K562 (cell line): ENCODE results near the gene STRADB. TPM values are rescaled to one million over a fixed set of nuclear protein-coding genes. Genes with fewer than 3 reads are reported as not detected.

Experiments used
- CBFA2T3 ChIP-seq: fragments of 450-650 bp; IDR thresholded peaks from 2 replicates; pipeline ENCODE4 v1.6.1; 2017
- CHD4 ChIP-seq: fragments of 200-600 bp; sonication (generic); IDR thresholded peaks from 3 replicates; pipeline ENCODE4 v1.6.1; 2012; ENCODE audit warnings: low read depth, mild to moderate bottlenecking, mixed read lengths, low read length, inconsistent platforms; ENCODE audit not compliant: insufficient read depth, insufficient replicate concordance, poor library complexity, severe bottlenecking
- CXXC5 ChIP-seq: fragments of 250-450 bp; sonication (Bioruptor Pico); IDR thresholded peaks from 2 replicates; pipeline ENCODE4 v1.8.0; 2022; ENCODE audit warnings: inconsistent platforms, mild to moderate bottlenecking, moderate library complexity
- ELF1 ChIP-seq: fragments of 200-800 bp; sonication (Bioruptor generic); IDR thresholded peaks from 2 replicates; pipeline ENCODE4 v1.6.1; 2016; ENCODE audit warnings: missing genetic modification characterization, missing compliant biosample characterization
- ESRRA ChIP-seq: fragments of 450-650 bp; IDR thresholded peaks from 2 replicates; pipeline ENCODE4 v1.6.1; 2014; ENCODE audit warnings: low read depth, mild to moderate bottlenecking, moderate library complexity, borderline replicate concordance
- FOXM1 ChIP-seq, 2 experiments: fragments of 450-650 bp in 1 of 2; sonication (generic) in 1 of 2; formaldehyde crosslinking in 1 of 2; IDR thresholded peaks; 2 replicates each; pipeline versions ENCODE4 v1.6.1 to v1.9.0; 2017 to 2022; ENCODE audit warnings: low read depth in 2 of 2, mild to moderate bottlenecking in 2 of 2, missing genetic modification reagents in 1 of 2, moderate library complexity in 1 of 2
- MEF2A ChIP-seq: IDR thresholded peaks from 2 replicates; pipeline ENCODE4 v1.6.1; 2011; ENCODE audit warnings: low read depth, mild to moderate bottlenecking, low read length, moderate library complexity; ENCODE audit not compliant: control insufficient read depth
- TAF15 ChIP-seq: fragments of 200-400 bp; formaldehyde crosslinking; IDR thresholded peaks from 2 replicates; pipeline ENCODE4 v1.6.1; 2017; ENCODE audit warnings: mild to moderate bottlenecking, low read depth, low read length, moderate library complexity
- ZBED1 ChIP-seq: IDR thresholded peaks from 2 replicates; pipeline ENCODE4 v1.6.1; 2014
- ZNF24 ChIP-seq: fragments of 450-650 bp; IDR thresholded peaks from 2 replicates; pipeline ENCODE4 v1.6.1; 2016
- ZNF282 ChIP-seq: sonication (generic); formaldehyde crosslinking; IDR thresholded peaks from 2 replicates; pipeline ENCODE4 v1.8.1; 2023; ENCODE audit warnings: missing genetic modification reagents
- polyA plus RNA-seq, 8 experiments: library from polyadenylated mRNA; depleted of rRNA in 4 of 8; stranded (reverse) in 5 of 8; unstranded in 3 of 8; fragments of >200 nt; fragmentation: Nextera tagmentation in 2 of 8; fragmentation: Illumina TruSeq in 1 of 8; extraction: Ambion mirVana in 2 of 8; extraction: Trizol in 1 of 8; gene quantifications; 2 replicates each; pipeline versions ENCODE4 v1.2.1 to v1.2.3, GENCODE V29; 2011 to 2014; ENCODE audit warnings: inconsistent platforms in 1 of 8, missing spikeins in 1 of 8
- total RNA-seq, 7 experiments: library from RNA; depleted of rRNA in 6 of 7; stranded (reverse); fragments of >200 nt in 6 of 7; fragmentation: Illumina TruSeq in 2 of 7; extraction: Trizol in 2 of 7; gene quantifications; 2 replicates each; pipeline versions ENCODE4 v1.2.1 to v1.2.3, GENCODE V29; 2011 to 2021; ENCODE audit warnings: low replicate concordance in 1 of 7
- TF ChIP-seq, protein P1 (sequence below): fragments of 450-650 bp; formaldehyde crosslinking; IDR thresholded peaks from 2 replicates; pipeline ENCODE4 v1.4.0; 2022; ENCODE audit warnings: missing genetic modification characterization
- TF ChIP-seq, protein P2 (sequence below): sonication (generic); formaldehyde crosslinking; IDR thresholded peaks from 2 replicates; pipeline ENCODE4 v1.8.0; 2022; ENCODE audit warnings: mild to moderate bottlenecking, low read depth, missing genetic modification reagents
- TF ChIP-seq, protein P3 (sequence below): fragments of 250-450 bp; sonication (Bioruptor Pico); IDR thresholded peaks from 2 replicates; pipeline ENCODE4 v1.5.0; 2021; ENCODE audit warnings: mild to moderate bottlenecking, borderline replicate concordance
- TF ChIP-seq, protein P4 (sequence below): sonication (generic); formaldehyde crosslinking; IDR thresholded peaks from 2 replicates; pipeline ENCODE4 v1.8.1; 2022; ENCODE audit warnings: missing genetic modification reagents

STRADB gene
- total and polyA plus RNA-seq, 9 of the 15 experiments (the other 6 are each of a cell fraction or from before 2014, with no cell fraction given): 6.9 to 30.6 (median 15.7) TPM

DNA sequence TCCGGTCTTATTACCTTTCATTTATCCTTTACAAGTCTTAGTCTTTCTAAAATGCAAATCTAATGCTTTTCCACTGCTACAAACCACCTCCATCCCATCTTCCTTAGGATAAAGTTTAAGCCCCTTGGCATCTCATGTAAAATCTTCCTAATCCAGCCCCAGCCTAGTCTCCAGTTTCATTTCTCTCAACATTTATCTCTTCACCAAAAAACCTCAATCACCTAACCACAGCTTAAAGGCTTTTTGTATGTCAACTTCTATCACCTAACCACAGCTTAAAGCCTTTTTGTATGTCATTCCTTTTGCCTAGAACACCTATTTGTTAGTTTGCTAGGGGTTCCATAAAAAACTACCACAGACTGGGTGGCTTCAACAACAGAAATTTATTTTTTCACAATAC is 4.5 kb upstream of the STRADB start (continued):
- TF ChIP-seq, protein P1, sequence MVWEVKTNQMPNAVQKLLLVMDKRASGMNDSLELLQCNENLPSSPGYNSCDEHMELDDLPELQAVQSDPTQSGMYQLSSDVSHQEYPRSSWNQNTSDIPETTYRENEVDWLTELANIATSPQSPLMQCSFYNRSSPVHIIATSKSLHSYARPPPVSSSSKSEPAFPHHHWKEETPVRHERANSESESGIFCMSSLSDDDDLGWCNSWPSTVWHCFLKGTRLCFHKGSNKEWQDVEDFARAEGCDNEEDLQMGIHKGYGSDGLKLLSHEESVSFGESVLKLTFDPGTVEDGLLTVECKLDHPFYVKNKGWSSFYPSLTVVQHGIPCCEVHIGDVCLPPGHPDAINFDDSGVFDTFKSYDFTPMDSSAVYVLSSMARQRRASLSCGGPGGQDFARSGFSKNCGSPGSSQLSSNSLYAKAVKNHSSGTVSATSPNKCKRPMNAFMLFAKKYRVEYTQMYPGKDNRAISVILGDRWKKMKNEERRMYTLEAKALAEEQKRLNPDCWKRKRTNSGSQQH: no peak
- TF ChIP-seq FOXM1 (IDR thresholded peaks at IDR 0.05; ENCODE audit: low read depth) (no peak), FOXM1 (CRISPR knock-in tag; IDR thresholded peaks at IDR 0.05; ENCODE audit: low read depth) (no peak), CBFA2T3 (peak; percentile 41; the same call in 1 of the 2 replicates), MEF2A (no peak), CHD4 (no peak), ESRRA (peak; percentile 53; the same call in 1 of the 2 replicates), TAF15 (no peak), ZNF282 (CRISPR knock-in tag) (no peak), ELF1 (tag) (no peak), CXXC5 (CRISPR knock-in tag) (no peak), ZBED1 (no peak), ZNF24 (no peak)
- TF ChIP-seq, protein P2, sequence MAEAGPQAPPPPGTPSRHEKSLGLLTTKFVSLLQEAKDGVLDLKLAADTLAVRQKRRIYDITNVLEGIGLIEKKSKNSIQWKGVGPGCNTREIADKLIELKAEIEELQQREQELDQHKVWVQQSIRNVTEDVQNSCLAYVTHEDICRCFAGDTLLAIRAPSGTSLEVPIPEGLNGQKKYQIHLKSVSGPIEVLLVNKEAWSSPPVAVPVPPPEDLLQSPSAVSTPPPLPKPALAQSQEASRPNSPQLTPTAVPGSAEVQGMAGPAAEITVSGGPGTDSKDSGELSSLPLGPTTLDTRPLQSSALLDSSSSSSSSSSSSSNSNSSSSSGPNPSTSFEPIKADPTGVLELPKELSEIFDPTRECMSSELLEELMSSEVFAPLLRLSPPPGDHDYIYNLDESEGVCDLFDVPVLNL (CRISPR knock-in tag): no peak
- TF ChIP-seq, protein P3, sequence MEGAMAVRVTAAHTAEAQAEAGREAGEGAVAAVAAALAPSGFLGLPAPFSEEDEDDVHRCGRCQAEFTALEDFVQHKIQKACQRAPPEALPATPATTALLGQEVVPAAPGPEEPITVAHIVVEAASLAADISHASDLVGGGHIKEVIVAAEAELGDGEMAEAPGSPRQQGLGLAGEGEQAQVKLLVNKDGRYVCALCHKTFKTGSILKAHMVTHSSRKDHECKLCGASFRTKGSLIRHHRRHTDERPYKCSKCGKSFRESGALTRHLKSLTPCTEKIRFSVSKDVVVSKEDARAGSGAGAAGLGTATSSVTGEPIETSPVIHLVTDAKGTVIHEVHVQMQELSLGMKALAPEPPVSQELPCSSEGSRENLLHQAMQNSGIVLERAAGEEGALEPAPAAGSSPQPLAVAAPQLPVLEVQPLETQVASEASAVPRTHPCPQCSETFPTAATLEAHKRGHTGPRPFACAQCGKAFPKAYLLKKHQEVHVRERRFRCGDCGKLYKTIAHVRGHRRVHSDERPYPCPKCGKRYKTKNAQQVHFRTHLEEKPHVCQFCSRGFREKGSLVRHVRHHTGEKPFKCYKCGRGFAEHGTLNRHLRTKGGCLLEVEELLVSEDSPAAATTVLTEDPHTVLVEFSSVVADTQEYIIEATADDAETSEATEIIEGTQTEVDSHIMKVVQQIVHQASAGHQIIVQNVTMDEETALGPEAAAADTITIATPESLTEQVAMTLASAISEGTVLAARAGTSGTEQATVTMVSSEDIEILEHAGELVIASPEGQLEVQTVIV: no peak
- TF ChIP-seq, protein P4, sequence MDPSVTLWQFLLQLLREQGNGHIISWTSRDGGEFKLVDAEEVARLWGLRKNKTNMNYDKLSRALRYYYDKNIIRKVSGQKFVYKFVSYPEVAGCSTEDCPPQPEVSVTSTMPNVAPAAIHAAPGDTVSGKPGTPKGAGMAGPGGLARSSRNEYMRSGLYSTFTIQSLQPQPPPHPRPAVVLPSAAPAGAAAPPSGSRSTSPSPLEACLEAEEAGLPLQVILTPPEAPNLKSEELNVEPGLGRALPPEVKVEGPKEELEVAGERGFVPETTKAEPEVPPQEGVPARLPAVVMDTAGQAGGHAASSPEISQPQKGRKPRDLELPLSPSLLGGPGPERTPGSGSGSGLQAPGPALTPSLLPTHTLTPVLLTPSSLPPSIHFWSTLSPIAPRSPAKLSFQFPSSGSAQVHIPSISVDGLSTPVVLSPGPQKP: no peak
